SK-N-SH treated with all-trans-retinoic acid at 6 μM for 48 hours (cell line): Measurements from ENCODE around the gene IP6K2.

Experiments
- ATAC-seq: fragments of 200-7000 bp; cut with Tn5 transposase; 3 replicates; pipeline ENCODE4 v1.9.1; 2020; ENCODE audit warnings: mild to moderate bottlenecking, moderate library complexity
- ARNTL ChIP-seq: fragments of 450-650 bp; formaldehyde crosslinking; IDR thresholded peaks from 2 replicates; pipeline ENCODE4 v1.5.0; 2020; ENCODE audit warnings: low read depth, mild to moderate bottlenecking, moderate library complexity, borderline replicate concordance
- BACH2 ChIP-seq: fragments of 250-450 bp; sonication (Bioruptor Pico); IDR thresholded peaks from 2 replicates; pipeline ENCODE4 v1.9.0; 2021; ENCODE audit warnings: mild to moderate bottlenecking, borderline replicate concordance
- CSDC2 ChIP-seq: fragments of 250-450 bp; sonication (Bioruptor Pico); IDR thresholded peaks from 2 replicates; pipeline ENCODE4 v1.5.0; 2020; ENCODE audit warnings: mild to moderate bottlenecking, moderate library complexity
- ESRRG ChIP-seq: fragments of 250-450 bp; sonication (Bioruptor Pico); IDR thresholded peaks from 2 replicates; pipeline ENCODE4 v1.6.1; 2021; ENCODE audit warnings: mild to moderate bottlenecking
- GLIS3 ChIP-seq: fragments of 250-450 bp; sonication (Bioruptor Pico); IDR thresholded peaks from 2 replicates; pipeline ENCODE4 v1.5.0; 2020; ENCODE audit warnings: mild to moderate bottlenecking, moderate library complexity
- OSR1 ChIP-seq: fragments of 250-450 bp; sonication (Bioruptor Pico); IDR thresholded peaks from 2 replicates; pipeline ENCODE4 v1.8.0; 2022; ENCODE audit warnings: moderate library complexity, mild to moderate bottlenecking, inconsistent platforms
- PPARA ChIP-seq: fragments of 250-450 bp; sonication (Bioruptor Pico); IDR thresholded peaks from 2 replicates; pipeline ENCODE4 v1.5.0; 2020; ENCODE audit warnings: mild to moderate bottlenecking, borderline replicate concordance
- RARB ChIP-seq: fragments of 250-450 bp; sonication (Bioruptor Pico); IDR thresholded peaks from 2 replicates; pipeline ENCODE4 v1.8.0; 2021; ENCODE audit warnings: mild to moderate bottlenecking, moderate library complexity
- SNAI2 ChIP-seq: fragments of 250-450 bp; sonication (Bioruptor Pico); IDR thresholded peaks from 2 replicates; pipeline ENCODE4 v1.5.0; 2020; ENCODE audit warnings: mild to moderate bottlenecking, moderate library complexity
- TCF4 ChIP-seq: fragments of 250-450 bp; sonication (Bioruptor Pico); IDR thresholded peaks from 2 replicates; pipeline ENCODE4 v1.8.0; 2021; ENCODE audit warnings: mild to moderate bottlenecking, moderate library complexity, borderline replicate concordance
- TOX ChIP-seq: fragments of 250-450 bp; sonication (Bioruptor Pico); IDR thresholded peaks from 2 replicates; pipeline ENCODE4 v1.8.0; 2021; ENCODE audit warnings: mild to moderate bottlenecking, moderate library complexity, borderline replicate concordance
- ZC3H10 ChIP-seq: fragments of 250-450 bp; sonication (Bioruptor Pico); IDR thresholded peaks from 2 replicates; pipeline ENCODE4 v1.5.1; 2021; ENCODE audit warnings: mild to moderate bottlenecking, moderate library complexity
- ZFP3 ChIP-seq: fragments of 250-450 bp; sonication (Bioruptor Pico); IDR thresholded peaks from 2 replicates; pipeline ENCODE4 v1.5.0; 2020; ENCODE audit warnings: mild to moderate bottlenecking, moderate library complexity
- ZNF565 ChIP-seq: fragments of 450-650 bp; formaldehyde crosslinking; conservative IDR thresholded peaks from 2 replicates; pipeline ENCODE4 v1.5.0; 2020; ENCODE audit warnings: low read depth, mild to moderate bottlenecking, moderate library complexity
- ZNF70 ChIP-seq: fragments of 450-650 bp; formaldehyde crosslinking; IDR thresholded peaks from 2 replicates; pipeline ENCODE4 v1.5.0; 2020; ENCODE audit warnings: mild to moderate bottlenecking, moderate library complexity
- ZNF8 ChIP-seq: fragments of 450-650 bp; formaldehyde crosslinking; IDR thresholded peaks from 2 replicates; pipeline ENCODE4 v1.5.0; 2020; ENCODE audit warnings: mild to moderate bottlenecking, moderate library complexity
- TF ChIP-seq, protein P1 (sequence below): fragments of 250-450 bp; sonication (Bioruptor Pico); IDR thresholded peaks from 2 replicates; pipeline ENCODE4 v1.8.0; 2020; ENCODE audit warnings: mild to moderate bottlenecking, moderate library complexity, borderline replicate concordance
- TF ChIP-seq, protein P2 (sequence below): fragments of 250-450 bp; sonication (Bioruptor Pico); IDR thresholded peaks from 2 replicates; pipeline ENCODE4 v1.8.0; 2021; ENCODE audit warnings: low read depth, mild to moderate bottlenecking, moderate library complexity, borderline replicate concordance
- TF ChIP-seq, protein P3 (sequence below): fragments of 250-450 bp; sonication (Bioruptor Pico); IDR thresholded peaks from 2 replicates; pipeline ENCODE4 v1.5.0; 2020; ENCODE audit warnings: mild to moderate bottlenecking, moderate library complexity
- TF ChIP-seq, protein P4 (sequence below): fragments of 250-450 bp; sonication (Bioruptor Pico); IDR thresholded peaks from 2 replicates; pipeline ENCODE4 v1.5.1; 2020; ENCODE audit warnings: low read depth, mild to moderate bottlenecking, moderate library complexity
- TF ChIP-seq, protein P5 (sequence below): fragments of 250-450 bp; sonication (Bioruptor Pico); IDR thresholded peaks from 2 replicates; pipeline ENCODE4 v1.5.1; 2021; ENCODE audit warnings: mild to moderate bottlenecking, moderate library complexity

Gene IP6K2

DNA sequence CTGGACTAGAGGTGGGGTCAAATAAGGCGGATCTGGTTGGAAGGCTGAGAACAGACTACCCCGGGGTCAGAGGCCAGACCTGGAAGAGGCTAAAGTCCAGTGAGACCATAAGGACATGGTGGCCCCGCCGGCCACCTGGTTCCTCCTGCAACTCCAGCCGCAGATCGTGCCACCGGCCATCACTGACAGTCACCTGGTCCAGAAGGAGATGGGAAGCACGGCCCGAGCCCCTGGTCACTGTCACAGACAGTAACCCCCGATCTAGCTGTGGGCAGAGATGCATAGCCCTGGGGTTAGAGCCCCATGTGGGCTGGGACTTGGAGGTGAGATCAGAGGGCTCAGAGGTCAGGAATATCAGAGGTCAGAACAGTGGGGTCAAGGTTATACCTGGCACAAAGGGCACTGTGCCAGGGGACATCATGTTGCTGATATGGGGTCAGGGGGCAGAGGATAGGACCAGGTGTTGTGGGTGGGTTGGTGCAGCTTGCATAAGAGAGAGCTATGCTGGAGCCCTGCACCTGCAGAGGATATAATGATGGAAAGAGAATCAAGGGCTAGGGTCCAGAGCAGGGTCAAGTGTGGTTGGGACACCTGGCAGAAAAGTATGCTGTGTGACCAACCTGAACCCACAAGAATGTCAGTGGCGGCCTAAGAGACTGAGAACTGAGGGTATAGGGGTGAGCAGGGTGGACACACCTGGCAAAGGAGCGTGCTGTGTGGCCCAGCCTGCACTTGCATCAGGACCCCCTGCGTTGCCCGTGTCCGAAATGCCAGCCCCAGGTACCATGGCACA is 63.9 kb downstream of the IP6K2 start:
- no peak for ATAC-seq
- TF ChIP-seq, protein P1, sequence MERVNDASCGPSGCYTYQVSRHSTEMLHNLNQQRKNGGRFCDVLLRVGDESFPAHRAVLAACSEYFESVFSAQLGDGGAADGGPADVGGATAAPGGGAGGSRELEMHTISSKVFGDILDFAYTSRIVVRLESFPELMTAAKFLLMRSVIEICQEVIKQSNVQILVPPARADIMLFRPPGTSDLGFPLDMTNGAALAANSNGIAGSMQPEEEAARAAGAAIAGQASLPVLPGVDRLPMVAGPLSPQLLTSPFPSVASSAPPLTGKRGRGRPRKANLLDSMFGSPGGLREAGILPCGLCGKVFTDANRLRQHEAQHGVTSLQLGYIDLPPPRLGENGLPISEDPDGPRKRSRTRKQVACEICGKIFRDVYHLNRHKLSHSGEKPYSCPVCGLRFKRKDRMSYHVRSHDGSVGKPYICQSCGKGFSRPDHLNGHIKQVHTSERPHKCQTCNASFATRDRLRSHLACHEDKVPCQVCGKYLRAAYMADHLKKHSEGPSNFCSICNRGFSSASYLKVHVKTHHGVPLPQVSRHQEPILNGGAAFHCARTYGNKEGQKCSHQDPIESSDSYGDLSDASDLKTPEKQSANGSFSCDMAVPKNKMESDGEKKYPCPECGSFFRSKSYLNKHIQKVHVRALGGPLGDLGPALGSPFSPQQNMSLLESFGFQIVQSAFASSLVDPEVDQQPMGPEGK (CRISPR knock-in tag), result no peak
- TF ChIP-seq TCF4 (CRISPR knock-in tag), result no peak
- TF ChIP-seq, protein P2, sequence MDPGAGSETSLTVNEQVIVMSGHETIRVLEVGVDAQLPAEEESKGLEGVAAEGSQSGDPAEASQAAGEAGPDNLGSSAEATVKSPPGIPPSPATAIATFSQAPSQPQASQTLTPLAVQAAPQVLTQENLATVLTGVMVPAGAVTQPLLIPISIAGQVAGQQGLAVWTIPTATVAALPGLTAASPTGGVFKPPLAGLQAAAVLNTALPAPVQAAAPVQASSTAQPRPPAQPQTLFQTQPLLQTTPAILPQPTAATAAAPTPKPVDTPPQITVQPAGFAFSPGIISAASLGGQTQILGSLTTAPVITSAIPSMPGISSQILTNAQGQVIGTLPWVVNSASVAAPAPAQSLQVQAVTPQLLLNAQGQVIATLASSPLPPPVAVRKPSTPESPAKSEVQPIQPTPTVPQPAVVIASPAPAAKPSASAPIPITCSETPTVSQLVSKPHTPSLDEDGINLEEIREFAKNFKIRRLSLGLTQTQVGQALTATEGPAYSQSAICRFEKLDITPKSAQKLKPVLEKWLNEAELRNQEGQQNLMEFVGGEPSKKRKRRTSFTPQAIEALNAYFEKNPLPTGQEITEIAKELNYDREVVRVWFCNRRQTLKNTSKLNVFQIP (CRISPR knock-in tag), result no peak
- no peak for TF ChIP-seq ZFP3 (CRISPR knock-in tag)
- no peak for TF ChIP-seq TOX (CRISPR knock-in tag)
- TF ChIP-seq, protein P3, sequence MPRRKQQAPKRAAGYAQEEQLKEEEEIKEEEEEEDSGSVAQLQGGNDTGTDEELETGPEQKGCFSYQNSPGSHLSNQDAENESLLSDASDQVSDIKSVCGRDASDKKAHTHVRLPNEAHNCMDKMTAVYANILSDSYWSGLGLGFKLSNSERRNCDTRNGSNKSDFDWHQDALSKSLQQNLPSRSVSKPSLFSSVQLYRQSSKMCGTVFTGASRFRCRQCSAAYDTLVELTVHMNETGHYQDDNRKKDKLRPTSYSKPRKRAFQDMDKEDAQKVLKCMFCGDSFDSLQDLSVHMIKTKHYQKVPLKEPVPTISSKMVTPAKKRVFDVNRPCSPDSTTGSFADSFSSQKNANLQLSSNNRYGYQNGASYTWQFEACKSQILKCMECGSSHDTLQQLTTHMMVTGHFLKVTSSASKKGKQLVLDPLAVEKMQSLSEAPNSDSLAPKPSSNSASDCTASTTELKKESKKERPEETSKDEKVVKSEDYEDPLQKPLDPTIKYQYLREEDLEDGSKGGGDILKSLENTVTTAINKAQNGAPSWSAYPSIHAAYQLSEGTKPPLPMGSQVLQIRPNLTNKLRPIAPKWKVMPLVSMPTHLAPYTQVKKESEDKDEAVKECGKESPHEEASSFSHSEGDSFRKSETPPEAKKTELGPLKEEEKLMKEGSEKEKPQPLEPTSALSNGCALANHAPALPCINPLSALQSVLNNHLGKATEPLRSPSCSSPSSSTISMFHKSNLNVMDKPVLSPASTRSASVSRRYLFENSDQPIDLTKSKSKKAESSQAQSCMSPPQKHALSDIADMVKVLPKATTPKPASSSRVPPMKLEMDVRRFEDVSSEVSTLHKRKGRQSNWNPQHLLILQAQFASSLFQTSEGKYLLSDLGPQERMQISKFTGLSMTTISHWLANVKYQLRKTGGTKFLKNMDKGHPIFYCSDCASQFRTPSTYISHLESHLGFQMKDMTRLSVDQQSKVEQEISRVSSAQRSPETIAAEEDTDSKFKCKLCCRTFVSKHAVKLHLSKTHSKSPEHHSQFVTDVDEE, result no peak
- no peak for TF ChIP-seq ARNTL (CRISPR knock-in tag)
- no peak for TF ChIP-seq ZNF565 (CRISPR knock-in tag)
- TF ChIP-seq ESRRG (CRISPR knock-in tag), result no peak
- TF ChIP-seq OSR1 (CRISPR knock-in tag), result no peak
- no peak for TF ChIP-seq ZNF8 (CRISPR knock-in tag)
- no peak for TF ChIP-seq PPARA (CRISPR knock-in tag)
- TF ChIP-seq RARB (CRISPR knock-in tag), result no peak
- no peak for TF ChIP-seq ZNF70 (CRISPR knock-in tag)
- TF ChIP-seq, protein P4, sequence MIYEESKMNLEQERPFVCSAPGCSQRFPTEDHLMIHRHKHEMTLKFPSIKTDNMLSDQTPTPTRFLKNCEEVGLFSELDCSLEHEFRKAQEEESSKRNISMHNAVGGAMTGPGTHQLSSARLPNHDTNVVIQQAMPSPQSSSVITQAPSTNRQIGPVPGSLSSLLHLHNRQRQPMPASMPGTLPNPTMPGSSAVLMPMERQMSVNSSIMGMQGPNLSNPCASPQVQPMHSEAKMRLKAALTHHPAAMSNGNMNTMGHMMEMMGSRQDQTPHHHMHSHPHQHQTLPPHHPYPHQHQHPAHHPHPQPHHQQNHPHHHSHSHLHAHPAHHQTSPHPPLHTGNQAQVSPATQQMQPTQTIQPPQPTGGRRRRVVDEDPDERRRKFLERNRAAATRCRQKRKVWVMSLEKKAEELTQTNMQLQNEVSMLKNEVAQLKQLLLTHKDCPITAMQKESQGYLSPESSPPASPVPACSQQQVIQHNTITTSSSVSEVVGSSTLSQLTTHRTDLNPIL (CRISPR knock-in tag), result no peak
- TF ChIP-seq BACH2 (CRISPR knock-in tag), result no peak
- no peak for TF ChIP-seq SNAI2
- TF ChIP-seq, protein P5, sequence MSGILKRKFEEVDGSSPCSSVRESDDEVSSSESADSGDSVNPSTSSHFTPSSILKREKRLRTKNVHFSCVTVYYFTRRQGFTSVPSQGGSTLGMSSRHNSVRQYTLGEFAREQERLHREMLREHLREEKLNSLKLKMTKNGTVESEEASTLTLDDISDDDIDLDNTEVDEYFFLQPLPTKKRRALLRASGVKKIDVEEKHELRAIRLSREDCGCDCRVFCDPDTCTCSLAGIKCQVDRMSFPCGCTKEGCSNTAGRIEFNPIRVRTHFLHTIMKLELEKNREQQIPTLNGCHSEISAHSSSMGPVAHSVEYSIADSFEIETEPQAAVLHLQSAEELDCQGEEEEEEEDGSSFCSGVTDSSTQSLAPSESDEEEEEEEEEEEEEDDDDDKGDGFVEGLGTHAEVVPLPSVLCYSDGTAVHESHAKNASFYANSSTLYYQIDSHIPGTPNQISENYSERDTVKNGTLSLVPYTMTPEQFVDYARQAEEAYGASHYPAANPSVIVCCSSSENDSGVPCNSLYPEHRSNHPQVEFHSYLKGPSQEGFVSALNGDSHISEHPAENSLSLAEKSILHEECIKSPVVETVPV (CRISPR knock-in tag), result no peak

DNA sequence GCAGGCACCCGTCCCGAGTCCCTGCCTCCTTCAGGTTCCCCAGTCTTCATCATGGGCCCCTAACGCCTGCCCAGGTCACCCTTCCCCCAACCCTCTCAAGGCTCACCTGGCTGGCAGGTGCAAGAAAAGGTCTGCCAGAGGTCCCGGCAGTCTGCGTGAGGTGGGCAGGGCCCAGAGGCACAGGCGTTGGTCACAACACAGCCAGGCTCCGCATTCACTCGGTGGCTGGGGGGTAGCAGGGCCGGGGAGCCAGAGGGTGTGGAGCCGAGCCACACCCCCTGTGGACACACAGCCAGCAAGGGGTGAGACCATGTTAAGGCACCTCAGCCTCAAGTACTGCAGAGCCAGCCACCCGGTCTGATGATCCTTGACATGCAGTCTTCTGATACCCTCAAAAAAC is 65.2 kb downstream of the IP6K2 start:
- no peak for ATAC-seq
- TF ChIP-seq ZFP3 (CRISPR knock-in tag) (no peak), RARB (CRISPR knock-in tag) (no peak), TOX (CRISPR knock-in tag) (no peak), GLIS3 (no peak), ZC3H10 (CRISPR knock-in tag) (no peak), ZNF565 (CRISPR knock-in tag) (no peak), BACH2 (CRISPR knock-in tag) (no peak), PPARA (CRISPR knock-in tag) (no peak), TCF4 (CRISPR knock-in tag) (no peak), ZNF8 (CRISPR knock-in tag) (no peak), CSDC2 (no peak), ESRRG (CRISPR knock-in tag) (no peak), OSR1 (CRISPR knock-in tag) (no peak)
- TF ChIP-seq, protein P4 (CRISPR knock-in tag), result no peak
- TF ChIP-seq, protein P5 (CRISPR knock-in tag), result no peak
- TF ChIP-seq, protein P1 (CRISPR knock-in tag), result no peak
- TF ChIP-seq, protein P2 (CRISPR knock-in tag), result no peak
